Endometrium (tissue), 2 donors: ENCODE data around the gene ASTN1.

Experiments
- FAIRE-seq: peaks from 2 replicates; lab custom pipeline; 2012; peaks lifted over from hg19 to GRCh38; lab: Jason Lieb, UNC
- donor health status: control.
- donor health status: control.

Gene ASTN1

DNA sequence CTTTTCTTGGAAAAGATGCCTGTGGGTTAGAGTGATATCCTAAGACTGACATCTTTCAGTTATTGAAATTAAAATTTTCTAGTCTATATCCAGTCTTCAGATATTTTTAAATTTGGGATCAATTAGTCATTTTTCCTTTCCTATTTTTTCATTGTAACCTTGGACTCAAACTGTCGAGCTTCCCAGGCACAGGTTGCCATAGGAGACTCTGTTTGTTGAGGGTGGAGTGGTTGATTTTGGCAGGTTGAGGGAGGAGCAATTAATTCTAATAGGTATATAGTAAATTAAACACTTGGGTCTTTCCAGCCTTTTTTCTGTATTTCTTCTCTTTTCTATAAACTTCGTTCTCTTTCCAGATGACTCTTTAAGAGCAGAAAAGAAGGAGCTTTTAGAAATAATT, 326.8 kb downstream of the ASTN1 start:
- no peak for FAIRE-seq

DNA sequence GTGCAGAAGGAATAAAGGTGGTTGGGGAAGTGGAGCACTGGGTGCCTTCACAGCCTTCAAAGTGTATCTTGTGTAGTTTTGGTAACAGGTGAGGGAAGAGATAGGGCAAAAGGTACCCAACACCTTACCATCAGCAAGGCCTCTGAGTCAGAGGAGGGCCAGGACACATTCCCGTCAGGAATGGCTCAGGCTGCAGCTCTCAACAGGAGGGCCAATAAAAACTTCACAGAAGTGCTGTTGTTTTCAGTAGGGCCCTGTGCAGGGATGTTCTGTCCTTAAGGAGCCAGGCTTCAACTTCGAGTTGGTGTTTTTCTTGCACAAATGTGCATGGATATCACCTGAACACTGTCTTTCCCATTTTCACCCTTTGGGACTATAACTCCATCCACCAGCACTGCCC, 333.4 kb downstream of the ASTN1 start:
- no peak for FAIRE-seq

DNA sequence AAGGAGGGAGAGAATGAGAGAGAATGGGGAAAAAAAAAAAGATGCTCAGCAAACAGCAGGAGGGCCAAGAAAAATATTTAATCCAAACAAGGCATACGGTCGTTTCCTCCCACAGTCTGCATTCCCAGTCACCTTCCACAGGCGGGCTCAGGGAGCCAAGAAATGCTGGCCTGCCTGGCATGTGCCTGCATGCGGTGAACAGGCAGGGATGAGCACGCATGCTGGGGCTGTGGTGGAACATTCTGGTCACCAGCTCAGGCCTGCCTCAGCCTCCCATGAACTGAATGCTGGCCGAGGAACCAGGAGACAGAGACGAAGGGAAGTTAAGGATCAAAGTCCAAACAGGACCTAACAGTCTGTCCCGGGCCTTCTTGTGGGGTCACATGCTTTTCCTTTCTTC, 335.3 kb downstream of the ASTN1 start:
- no peak for FAIRE-seq

DNA sequence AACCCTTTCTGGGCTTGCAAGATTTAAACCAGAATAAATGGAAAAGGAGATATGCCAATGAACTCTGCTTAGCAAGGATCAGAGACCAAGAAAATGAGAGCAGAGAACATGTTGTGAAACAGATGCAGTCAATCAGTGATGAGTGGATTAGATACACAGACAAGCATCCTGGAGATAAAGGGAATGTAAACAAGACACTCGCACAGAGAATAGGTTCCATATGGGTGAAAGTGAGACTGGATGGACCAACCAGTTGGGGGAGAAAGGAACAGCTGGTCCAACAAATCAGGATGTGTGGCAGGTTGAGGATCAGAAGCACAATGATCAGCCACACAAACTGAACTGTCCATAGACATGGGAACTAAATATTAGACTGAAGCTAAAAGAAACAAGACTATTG, 338.2 kb downstream of the ASTN1 start:
- FAIRE-seq: no peak

DNA sequence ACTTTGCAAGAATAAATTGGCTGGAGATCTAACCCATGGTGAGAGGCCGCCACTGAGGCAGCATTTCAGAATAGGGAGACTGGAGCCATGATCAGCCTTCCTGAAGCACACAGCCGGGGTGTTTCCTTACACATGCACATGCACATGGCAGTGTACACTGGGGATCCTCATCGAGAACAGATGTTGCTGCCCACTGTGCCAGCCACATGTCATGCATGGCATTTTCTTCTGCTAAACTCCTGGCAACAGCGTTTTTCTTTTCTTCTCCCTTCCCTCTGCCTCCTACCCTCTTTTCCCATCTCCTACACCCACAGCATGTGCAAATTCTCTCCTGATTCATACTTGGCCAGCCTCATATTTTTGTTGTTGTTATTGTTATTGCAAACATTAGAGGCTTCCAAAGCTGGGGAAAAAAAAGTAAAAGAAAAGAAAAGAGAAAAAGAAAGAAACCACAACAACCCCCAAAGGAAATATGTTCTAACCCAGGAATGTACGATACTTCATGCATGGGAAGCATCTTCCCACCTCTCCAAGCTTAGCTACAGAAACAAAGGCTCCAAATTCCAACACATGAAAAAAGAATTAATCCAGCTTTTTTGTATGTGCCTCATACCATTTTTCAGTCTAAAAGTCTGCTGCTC, 344.0 kb downstream of the ASTN1 start:
- FAIRE-seq: no peak

DNA sequence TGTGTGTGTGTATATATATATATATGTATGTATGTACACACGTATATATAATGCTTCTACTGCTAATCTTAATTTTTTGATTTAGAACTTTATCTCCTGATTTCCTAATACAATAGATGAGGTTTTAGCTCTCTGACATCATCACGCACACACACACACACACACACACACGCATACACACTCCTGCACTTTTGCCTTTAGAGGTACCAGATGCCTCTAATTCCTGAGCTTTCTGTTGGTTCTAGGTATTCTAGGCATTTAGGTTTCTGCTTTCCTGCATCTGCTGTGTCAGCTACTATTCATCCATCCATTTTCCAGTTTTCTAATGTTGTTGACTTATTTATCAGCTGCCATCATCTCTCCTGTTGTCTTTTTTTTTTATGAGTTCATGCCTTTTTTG, 348.3 kb downstream of the ASTN1 start:
- no peak for FAIRE-seq

DNA sequence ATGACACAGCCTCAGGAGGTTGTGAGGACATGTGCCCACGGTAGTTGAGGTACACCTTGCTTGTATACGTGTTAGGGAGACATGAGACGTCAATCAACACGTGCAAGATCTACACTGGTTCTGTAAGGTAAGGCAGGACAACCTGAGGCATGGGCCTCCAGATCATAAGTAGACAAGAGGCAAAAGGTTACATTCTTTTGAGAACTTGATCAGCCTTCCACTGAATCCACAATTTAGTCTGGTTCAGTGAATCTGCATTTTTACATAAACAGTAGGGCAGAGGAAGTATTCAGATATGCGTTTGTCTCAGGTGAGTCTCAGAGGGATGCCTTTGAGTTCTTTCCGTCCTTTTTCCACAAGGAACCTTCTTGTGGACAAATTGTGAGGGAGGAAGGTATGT, 348.9 kb downstream of the ASTN1 start:
- FAIRE-seq: no peak

DNA sequence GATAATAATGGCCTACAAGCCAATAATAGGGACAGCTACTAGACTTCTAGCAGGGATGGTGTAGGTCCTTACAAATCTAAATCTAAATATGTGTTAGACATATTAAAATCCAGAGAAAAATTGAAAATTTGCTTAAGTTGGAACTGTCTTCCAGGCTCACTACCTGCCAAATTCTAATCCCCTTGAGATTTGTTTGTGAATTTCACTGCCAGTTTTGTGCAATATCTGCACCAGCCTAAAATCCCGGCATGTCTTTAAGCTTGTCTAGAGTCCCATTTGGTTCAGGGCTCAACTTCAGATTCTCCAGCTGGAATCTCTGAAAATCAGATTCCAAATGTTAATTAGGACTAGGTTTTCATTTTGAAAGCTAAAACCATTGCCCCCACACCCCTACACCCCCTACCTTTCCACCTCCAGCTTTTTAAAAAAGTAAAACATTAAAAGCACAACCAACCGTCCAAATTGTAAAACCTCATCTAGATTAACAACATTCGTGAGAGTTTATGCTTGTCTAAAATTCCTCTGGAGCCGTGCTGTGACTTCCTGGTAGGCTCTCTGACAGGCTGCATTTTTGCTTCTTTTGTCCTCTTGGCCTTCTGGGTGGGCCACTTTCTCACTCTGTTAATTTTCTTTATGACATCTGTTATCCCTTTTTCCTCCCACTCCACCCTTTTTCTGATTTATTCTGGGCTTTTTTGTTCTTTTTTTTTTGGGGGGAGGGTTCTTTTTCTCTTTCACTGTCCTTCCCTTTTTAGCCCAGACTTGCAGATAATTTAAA, 352.8 kb downstream of the ASTN1 start:
- FAIRE-seq: no peak

DNA sequence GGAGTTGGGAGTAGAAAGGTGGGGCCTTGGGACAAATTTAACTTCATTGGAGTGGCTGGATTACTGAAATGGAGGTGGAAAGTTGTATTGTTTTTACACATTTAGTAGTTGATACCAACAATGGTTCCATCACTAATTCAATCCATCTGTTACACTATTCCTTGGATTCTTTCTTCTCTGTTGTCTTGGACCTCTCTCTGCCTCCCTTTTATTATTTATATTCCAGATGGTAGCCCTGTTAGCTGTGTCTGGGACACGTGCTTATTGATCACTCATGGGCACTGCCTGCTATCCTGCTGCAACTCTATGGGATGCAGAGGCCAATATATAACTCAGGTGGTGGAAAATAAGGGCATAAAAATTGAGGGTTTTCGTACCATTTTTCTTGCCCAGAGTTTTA, 355.2 kb downstream of the ASTN1 start:
- FAIRE-seq: no peak
